Breast epithelium (tissue), 3 donors: ENCODE data around the gene MYO1D.

Experiments
- POLR2AphosphoS5 ChIP-seq, 3 donors: sonication (generic); formaldehyde crosslinking; IDR thresholded peaks; one replicate each; pipeline ENCODE4 v1.6.1; 2017; ENCODE audit warnings: antibody characterized with exemption in 3 of 3
- TF ChIP-seq, protein P1 (sequence below), 3 donors: fragments of 450-650 bp; IDR thresholded peaks; one replicate each; pipeline ENCODE4 v1.5.1; 2016 to 2017; ENCODE audit warnings: antibody characterized with exemption in 3 of 3, mild to moderate bottlenecking in 3 of 3, moderate library complexity in 3 of 3

DNA sequence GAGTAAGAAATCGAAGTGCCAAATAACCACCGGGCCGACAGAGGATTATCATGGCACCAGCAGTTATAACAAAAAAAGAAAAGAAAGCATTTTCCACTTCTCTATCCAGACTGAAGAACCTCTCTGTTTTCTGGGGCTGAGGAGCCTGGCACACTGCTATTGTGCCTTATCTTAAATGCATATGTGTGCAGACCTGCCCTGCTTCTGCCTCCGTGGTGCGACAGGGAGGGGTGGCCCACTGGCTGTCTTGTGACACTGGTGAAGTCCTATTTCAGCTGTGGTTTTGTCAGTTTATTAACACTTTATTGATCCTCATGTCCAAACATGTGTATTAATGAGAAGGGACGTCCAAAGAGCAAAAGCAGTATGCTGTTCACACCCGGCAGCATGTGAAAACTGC, 334.7 kb downstream of the MYO1D start:
- TF ChIP-seq, protein P1, sequence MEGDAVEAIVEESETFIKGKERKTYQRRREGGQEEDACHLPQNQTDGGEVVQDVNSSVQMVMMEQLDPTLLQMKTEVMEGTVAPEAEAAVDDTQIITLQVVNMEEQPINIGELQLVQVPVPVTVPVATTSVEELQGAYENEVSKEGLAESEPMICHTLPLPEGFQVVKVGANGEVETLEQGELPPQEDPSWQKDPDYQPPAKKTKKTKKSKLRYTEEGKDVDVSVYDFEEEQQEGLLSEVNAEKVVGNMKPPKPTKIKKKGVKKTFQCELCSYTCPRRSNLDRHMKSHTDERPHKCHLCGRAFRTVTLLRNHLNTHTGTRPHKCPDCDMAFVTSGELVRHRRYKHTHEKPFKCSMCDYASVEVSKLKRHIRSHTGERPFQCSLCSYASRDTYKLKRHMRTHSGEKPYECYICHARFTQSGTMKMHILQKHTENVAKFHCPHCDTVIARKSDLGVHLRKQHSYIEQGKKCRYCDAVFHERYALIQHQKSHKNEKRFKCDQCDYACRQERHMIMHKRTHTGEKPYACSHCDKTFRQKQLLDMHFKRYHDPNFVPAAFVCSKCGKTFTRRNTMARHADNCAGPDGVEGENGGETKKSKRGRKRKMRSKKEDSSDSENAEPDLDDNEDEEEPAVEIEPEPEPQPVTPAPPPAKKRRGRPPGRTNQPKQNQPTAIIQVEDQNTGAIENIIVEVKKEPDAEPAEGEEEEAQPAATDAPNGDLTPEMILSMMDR (IDR thresholded peaks at IDR 0.05) = no peak
- no peak for TF ChIP-seq POLR2AphosphoS5 (IDR thresholded peaks at IDR 0.05)
